ENCODE measurements around the gene ALDH7A1.
"Not testable (repeated sequence)": the region's sequence is repeated elsewhere in the genome, so short reads cannot be mapped to it uniquely, and the experiment has no call there.

ALDH7A1 gene

DNA sequence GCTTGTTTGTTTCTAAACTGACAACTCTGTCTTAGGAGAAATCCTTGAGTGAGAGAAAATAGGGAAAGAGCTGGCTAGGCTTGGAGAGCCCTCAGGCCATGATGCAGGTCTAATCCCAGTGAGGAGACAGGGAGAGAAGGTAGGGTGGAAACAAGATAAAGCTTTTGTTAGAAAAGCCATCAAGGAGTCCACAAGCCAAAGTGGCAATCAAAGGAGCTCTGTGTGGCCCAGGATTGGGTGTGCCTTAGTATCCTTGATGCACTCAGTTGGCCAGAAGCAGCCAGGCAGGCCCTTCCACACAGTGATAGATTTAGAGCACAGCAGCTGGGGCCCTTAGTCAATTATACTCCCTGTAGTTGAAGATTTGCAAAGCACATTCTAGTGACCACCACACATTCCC lies 73.9 kb downstream of the ALDH7A1 start:
- TF ChIP-seq, protein P1, sequence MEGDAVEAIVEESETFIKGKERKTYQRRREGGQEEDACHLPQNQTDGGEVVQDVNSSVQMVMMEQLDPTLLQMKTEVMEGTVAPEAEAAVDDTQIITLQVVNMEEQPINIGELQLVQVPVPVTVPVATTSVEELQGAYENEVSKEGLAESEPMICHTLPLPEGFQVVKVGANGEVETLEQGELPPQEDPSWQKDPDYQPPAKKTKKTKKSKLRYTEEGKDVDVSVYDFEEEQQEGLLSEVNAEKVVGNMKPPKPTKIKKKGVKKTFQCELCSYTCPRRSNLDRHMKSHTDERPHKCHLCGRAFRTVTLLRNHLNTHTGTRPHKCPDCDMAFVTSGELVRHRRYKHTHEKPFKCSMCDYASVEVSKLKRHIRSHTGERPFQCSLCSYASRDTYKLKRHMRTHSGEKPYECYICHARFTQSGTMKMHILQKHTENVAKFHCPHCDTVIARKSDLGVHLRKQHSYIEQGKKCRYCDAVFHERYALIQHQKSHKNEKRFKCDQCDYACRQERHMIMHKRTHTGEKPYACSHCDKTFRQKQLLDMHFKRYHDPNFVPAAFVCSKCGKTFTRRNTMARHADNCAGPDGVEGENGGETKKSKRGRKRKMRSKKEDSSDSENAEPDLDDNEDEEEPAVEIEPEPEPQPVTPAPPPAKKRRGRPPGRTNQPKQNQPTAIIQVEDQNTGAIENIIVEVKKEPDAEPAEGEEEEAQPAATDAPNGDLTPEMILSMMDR (conservative IDR thresholded peaks at IDR 0.05; ENCODE audit: low read depth, low read length), result no peak
- no peaks in the 10 kb centered on the region for H4K20me1 ChIP-seq (ENCODE audit: insufficient read depth)
- H3K4me2 ChIP-seq, result no peak overlapping the region
- H3K27me3 ChIP-seq (ENCODE audit: insufficient read depth, low read depth), result no peaks in the 10 kb centered on the region
- no peak overlapping the region for H3K9ac ChIP-seq
- no peak overlapping the region for H2AFZ ChIP-seq (ENCODE audit: low read depth)
- no peaks in the 10 kb centered on the region for H3K36me3 ChIP-seq (ENCODE audit: insufficient read depth)
- H3K27ac ChIP-seq, result no peak overlapping the region
- H3K4me3 ChIP-seq (IDR thresholded peaks at IDR 0.05; ENCODE audit: insufficient read depth, low read depth, low read length), result no peak overlapping the region
- H3K4me1 ChIP-seq (ENCODE audit: low read depth, poor library complexity, severe bottlenecking), result no peaks in the 10 kb centered on the region
- H3K79me2 ChIP-seq (ENCODE audit: insufficient read depth, low read depth), result no peaks in the 10 kb centered on the region

DNA sequence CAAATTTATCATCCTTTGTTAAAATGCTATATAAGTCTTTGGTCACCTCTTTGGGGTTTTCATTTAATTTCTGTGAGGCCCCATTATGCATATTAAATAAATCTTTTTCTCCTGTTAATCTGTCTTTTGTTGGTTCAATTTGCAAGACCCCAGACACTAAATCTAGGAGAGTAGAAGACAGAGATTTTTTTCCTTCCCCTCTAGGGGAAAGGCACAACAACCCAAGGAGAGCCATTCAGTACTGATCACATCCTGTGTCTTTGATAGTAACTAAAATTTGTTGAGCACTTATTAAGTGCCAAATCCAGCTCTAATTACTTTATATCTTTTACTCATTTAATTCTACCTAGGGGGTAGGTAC lies 74.4 kb downstream of the ALDH7A1 start:
- Histone ChIP-seq H3K79me2 (ENCODE audit: insufficient read depth, low read depth) (no peaks in the 10 kb centered on the region), H4K20me1 (ENCODE audit: insufficient read depth) (no peaks in the 10 kb centered on the region), H3K4me2 (no peak overlapping the region), H3K36me3 (ENCODE audit: insufficient read depth) (no peaks in the 10 kb centered on the region), H3K27ac (no peak overlapping the region), H3K4me3 (IDR thresholded peaks at IDR 0.05; ENCODE audit: insufficient read depth, low read depth, low read length) (no peak overlapping the region), H2AFZ (ENCODE audit: low read depth) (no peak overlapping the region), H3K4me1 (ENCODE audit: low read depth, poor library complexity, severe bottlenecking) (no peaks in the 10 kb centered on the region), H3K27me3 (ENCODE audit: insufficient read depth, low read depth) (no peaks in the 10 kb centered on the region), H3K9ac (no peak overlapping the region)
- TF ChIP-seq, protein P1 (conservative IDR thresholded peaks at IDR 0.05; ENCODE audit: low read depth, low read length), result no peak

DNA sequence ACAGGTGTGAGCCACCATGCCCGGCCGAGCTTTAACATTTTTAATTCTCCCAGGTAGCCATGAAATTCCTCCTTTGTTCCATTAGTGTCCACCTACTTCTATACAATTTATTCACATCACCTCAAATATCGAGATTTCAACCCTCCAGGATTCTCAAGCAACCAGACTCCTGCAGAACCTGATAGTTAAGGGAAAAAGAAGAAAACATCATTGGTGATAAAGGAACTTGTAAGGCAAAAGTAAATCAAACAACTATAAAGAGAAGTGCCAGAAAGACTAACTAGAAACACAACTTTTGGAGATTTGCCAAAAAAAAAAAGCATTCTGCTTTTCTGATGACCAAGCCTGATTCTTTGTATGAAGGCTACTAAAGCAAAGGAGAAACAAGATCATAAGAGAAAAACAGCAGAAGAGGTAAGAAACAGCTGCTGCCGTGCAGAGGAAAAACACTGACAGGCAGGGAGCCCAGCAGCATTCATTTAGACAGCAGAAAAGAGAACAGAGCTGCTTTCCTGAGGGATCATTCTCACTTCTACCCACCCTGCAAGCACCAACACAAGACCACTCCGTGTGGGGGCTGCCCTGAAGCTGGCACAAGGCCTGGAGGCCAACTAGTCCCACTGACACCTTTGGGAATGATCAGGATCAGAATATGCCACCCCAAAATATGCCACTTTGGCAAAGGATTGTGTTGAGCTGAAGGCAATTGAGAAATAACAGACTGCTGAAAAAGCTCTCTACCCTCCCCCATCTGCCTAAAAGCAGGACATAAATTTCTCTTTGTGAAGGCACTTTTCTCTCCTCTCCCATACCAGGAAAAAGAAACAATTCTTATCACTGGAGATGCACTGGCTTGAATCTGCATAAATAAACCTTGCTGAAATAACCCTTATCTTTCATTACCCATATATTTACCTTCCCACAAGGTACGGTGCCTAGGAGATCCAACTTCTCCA lies 75.1 kb downstream of the ALDH7A1 start:
- no peak overlapping the region for H3K4me3 ChIP-seq (IDR thresholded peaks at IDR 0.05; ENCODE audit: insufficient read depth, low read depth, low read length)
- H3K27me3 ChIP-seq (ENCODE audit: insufficient read depth, low read depth), result no peaks in the 10 kb centered on the region
- H3K4me1 ChIP-seq (ENCODE audit: low read depth, poor library complexity, severe bottlenecking), result no peaks in the 10 kb centered on the region
- no peak overlapping the region for H3K4me2 ChIP-seq
- H3K79me2 ChIP-seq (ENCODE audit: insufficient read depth, low read depth), result no peaks in the 10 kb centered on the region
- H2AFZ ChIP-seq (ENCODE audit: low read depth), result no peak overlapping the region
- TF ChIP-seq, protein P1 (conservative IDR thresholded peaks at IDR 0.05; ENCODE audit: low read depth, low read length), result no peak
- H3K36me3 ChIP-seq (ENCODE audit: insufficient read depth), result no peaks in the 10 kb centered on the region
- no peak overlapping the region for H3K9ac ChIP-seq
- no peaks in the 10 kb centered on the region for H4K20me1 ChIP-seq (ENCODE audit: insufficient read depth)
- no peak overlapping the region for H3K27ac ChIP-seq

DNA sequence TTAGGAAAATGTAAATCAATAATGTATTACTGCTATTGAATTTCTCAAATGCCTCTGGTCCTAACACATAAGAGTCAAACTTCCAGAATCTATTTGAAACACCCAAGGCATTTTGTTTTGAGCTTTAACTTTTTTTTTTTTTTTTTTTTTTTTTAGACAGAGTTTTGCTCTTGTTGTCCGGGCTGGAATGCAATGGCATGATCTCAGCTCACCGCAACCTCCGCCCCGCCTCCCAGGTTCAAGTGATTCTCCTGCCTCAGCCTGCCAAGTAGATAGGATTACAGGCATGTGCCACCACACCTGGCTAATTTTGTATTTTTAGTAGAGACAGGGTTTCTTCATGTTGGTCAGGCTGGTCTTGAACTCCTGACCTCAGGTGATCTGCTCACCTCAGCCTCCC lies 75.8 kb downstream of the ALDH7A1 start:
- not testable (repeated sequence) for H3K27ac ChIP-seq; H4K20me1 ChIP-seq (ENCODE audit: insufficient read depth); H3K4me3 ChIP-seq (IDR thresholded peaks at IDR 0.05; ENCODE audit: insufficient read depth, low read depth, low read length); H3K27me3 ChIP-seq (ENCODE audit: insufficient read depth, low read depth); H3K9ac ChIP-seq; H3K4me1 ChIP-seq (ENCODE audit: low read depth, poor library complexity, severe bottlenecking); H3K79me2 ChIP-seq (ENCODE audit: insufficient read depth, low read depth); H2AFZ ChIP-seq (ENCODE audit: low read depth); H3K4me2 ChIP-seq; H3K36me3 ChIP-seq (ENCODE audit: insufficient read depth)

DNA sequence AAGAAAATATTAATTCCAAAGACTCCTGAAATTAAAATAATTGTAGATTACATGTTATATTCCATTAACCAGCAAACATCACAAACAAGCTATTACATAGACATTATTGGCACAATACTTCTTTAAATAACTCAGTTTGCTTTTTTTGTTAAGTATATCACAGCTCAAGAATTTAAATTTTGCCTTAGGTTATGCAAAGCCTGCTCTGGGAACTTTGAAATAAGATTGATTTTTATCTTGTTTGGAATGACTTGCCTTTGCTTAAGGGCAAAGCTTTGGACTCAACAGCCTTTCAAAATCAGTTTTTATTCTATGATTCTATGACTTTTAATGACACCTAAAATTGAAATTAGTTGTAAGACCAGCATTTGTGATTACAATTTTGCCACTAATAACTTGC lies 78.2 kb downstream of the ALDH7A1 start:
- H4K20me1 ChIP-seq (ENCODE audit: insufficient read depth), result no peaks in the 10 kb centered on the region
- H3K79me2 ChIP-seq (ENCODE audit: insufficient read depth, low read depth), result no peaks in the 10 kb centered on the region
- no peak overlapping the region for H2AFZ ChIP-seq (ENCODE audit: low read depth)
- TF ChIP-seq, protein P1 (conservative IDR thresholded peaks at IDR 0.05; ENCODE audit: low read depth, low read length), result no peak
- H3K4me1 ChIP-seq (ENCODE audit: low read depth, poor library complexity, severe bottlenecking), result no peaks in the 10 kb centered on the region
- no peak overlapping the region for H3K4me3 ChIP-seq (IDR thresholded peaks at IDR 0.05; ENCODE audit: insufficient read depth, low read depth, low read length)
- H3K27me3 ChIP-seq (ENCODE audit: insufficient read depth, low read depth), result no peaks in the 10 kb centered on the region
- no peak overlapping the region for H3K4me2 ChIP-seq
- H3K27ac ChIP-seq, result no peak overlapping the region
- H3K9ac ChIP-seq, result no peak overlapping the region
- H3K36me3 ChIP-seq (ENCODE audit: insufficient read depth), result no peaks in the 10 kb centered on the region

Data from KMS-11 (cell line).